GM10847 (cell line): ENCODE measurements around the gene LRP1.

ENCODE experiments used
- POLR2A ChIP-seq: IDR thresholded peaks from 2 replicates; pipeline ENCODE4 v1.6.1; 2011; ENCODE audit not compliant: insufficient read length; ENCODE audit errors: extremely low read depth

LRP1 gene

DNA sequence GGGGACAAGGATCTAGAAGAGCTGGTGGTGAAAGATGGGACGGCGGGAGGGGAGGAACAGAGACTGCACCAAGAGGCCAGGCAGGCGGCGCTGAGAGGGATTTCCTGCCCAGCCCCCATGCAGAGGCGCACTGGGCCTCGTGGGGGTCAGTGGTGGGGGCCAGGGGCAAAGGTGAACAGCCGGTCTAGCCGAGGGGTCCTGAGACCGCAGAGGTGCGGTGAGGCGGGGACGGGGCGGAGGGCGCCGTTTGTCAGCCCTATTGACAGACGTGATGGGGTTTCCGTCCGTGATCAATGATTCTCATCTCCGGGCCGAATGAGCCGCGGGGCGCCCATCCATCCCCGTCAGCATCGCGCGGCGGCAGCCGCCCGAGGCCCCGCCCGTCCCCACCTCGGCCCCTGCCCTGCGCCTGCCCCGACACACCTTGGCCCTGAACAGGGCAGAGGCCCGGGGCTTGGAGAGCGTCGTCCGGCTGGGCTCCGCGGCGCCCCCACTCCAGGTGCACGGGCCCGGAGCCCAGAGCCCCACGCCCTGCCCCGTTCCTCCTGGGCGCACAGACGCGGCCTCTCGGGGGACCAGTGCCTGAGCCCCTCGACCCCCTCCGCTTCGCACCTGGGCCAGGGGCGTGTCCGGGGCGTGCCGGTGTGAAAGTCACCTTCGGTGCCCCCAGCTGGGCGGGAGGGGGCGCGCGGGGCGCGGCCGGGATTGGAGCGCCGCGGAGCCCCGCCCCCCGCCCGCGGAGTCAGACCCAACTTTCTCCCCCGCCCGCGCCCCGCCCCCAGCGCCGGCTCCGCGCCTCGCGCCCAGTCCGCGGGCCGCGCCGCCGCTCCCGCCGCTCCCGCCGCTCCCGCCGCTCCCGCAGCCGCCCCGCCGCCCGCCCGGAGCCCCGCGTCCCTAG is 88.0 kb downstream of the LRP1 start, which contains the start of gene NXPH4:
Gene NXPH4, plus strand, starts transcription at position 781 of the 898 bp plus-strand sequence. CDS start 176 bp downstream, outside the sequence.
- TF ChIP-seq POLR2A: no peak

- TF ChIP-seq POLR2A: no peak
Observed at GRCh38 chr12:57216921-57217879, 88.9 kb downstream of the LRP1 start.

DNA sequence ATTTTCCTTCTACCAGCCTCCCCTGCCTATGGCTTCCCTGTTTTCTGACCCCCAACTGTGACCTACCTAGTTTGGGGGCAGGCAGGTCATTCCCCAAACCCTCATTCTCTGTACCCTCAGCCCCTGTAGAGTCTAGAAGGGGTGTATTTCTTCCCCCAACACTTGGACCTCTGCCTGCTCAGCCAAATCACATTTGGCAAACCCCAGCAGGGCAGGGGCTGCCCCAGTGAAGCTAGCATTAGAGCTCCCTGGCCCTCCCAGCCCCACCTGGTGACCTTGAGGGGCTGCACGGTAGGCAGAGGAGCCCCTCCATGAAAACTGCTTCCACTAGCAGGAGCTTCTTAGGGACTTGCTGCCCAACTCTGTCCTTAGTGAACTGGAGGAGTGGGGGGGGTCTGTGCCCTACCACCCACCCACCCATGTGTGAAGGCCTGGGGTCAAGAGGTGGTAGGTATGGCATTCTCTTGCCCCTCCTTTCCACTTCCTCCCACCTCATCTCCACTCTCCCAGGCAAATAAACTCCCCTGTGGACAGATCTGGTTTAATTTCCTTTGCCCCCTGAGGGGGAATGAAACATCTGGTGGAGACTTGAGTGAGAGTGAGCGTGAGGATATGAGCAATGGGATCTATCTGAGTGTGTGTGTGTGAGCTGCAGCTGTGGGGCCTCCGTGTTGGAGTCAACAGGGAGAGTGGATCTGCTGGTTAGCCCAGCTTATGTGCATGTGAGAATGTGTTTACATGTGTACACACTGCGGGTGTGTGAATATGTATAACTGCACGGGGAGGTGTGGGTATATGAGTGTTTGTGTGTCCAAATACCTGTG is 90.0 kb downstream of the LRP1 start:
- TF ChIP-seq POLR2A: no peak

GRCh38 chr12:57219205-57219992 is 91.1 kb downstream of the LRP1 start:
- TF ChIP-seq POLR2A: no peak

GRCh38 chr12:57219993-57220754 is 91.9 kb downstream of the LRP1 start:
- no peak for TF ChIP-seq POLR2A

- no peak for TF ChIP-seq POLR2A
Observed at GRCh38 chr12:57220770-57221168, 92.5 kb downstream of the LRP1 start.

DNA sequence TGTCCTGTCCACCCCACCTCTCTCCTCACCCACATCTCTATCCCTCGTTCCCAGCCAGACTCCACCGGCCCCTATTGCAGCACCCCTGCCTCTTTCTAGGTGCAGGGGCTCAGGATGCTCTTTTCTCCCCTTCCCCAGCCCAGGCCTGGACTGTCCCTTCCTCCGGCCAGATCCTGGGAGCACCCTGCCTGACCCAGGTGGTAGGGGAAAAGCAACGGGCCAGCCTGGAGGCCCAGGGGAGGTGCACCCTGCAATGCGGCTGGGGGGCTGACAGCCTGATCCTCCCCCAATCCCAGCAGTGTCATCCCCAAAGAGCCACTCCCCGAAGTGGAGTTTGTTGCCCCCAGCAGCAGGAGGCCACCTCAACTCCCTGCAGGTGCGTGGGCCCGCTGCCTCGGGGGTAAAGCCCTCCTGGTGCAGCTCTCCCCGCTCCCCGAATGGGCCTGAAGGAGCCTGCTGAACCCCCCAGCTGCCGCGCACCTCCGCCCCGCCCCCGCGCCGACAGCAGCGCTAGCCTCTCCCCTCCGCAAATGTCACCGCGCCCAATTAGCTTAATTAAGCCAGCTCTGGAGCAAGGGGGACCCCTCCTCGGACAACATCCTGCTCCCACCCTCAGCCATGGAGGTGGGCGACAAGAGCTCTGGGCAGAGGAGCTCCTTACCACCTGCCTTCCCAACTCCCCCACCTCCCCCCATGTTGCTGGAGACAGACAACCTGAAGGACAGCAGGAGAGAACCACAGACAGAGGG is 93.1 kb downstream of the LRP1 start:
- no peak for TF ChIP-seq POLR2A

DNA sequence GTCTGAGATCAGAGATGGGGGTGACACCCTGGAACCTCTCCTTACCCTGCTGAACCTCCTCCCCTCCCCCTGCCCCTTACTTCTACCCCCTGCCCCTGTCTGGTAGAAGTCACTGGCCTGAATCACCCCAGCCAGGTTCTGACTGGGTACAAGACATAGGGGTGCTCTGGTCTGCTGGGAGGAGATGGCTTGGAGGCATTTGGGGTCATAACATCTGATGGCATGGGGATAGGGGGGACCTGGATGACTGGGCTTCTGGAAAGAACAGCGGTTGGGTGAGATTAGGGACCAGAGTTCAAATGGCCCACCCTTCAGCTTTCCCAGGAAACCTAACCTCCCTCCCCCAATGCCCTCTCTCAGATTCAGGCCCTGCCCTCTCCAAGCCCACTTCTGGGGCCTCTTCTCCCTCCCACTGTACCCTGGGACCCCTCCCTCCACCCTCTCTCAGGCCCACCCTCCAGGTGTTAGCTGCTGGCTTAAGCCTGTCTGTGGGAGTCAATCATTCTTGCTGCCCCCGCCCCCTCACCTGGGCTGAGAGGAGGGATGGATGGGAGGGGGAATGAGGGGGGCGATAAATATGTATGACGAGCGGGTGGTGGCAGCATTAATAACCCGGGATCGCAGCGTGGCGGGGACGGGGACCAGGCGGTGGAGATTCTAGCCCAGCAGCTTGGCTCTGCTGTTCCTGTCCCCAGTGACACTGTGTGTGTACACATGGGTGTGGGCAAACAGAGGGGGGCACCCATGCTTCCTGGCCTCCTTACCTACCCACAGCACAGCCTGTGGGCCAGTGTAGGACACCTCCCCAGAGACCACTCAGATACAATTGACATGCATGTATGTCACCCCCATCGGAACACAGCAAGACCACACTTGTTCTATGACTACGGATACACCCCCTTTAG is 94.3 kb downstream of the LRP1 start:
- no peak for TF ChIP-seq POLR2A

DNA sequence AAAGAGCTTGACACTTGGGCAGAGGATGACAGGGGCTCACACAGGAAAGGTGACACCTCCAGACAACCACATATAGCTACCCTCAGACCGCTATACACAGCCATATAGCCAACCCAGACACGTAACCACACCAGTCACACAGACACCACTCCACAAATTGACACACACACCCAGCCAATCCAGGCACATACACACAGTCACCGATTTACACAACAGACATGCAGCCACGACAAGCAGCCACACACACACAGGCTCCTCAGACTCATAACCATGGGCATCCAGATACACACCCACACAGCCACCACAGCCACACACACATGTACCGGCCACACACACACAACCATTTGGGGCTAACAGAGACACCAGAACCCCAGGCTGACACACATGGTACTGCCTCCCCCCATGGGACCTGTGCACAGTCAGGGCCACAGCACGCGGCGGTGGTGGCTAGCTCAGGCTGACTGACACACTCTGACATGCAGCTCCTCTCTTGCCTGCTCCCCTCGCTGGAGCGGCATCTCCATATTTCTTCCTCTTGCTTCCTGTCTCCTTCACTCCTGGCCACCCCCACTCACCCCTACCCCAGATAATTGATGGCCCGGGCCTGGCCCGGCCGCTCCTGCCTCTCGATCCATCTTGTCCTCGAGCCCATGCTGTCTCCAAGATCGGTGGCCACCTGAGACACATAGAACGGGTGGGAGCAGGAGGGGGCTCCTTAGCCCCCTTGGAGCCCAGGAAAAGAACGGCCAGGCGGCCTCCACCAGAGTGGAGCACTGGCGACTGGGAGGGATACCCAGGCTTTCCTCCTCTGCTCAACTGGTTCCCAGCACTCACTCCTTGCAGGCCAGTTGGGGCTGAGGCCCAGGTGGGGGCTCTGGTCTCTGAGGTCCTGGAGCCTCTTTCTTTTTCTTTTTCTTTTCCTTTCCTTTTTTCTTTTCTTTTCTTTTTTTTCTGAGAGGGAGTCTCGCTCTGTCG is 95.2 kb downstream of the LRP1 start:
- TF ChIP-seq POLR2A: no peak

GRCh38 chr12:57224278-57224972 is 96.1 kb downstream of the LRP1 start:
- TF ChIP-seq POLR2A: no peak
